Transverse colon (tissue), 4 donors: ENCODE data around the gene TSN. TPM values are rescaled to one million over a fixed set of nuclear protein-coding genes. Genes with fewer than 3 reads are reported as not detected.
A peak's percentile ranks its signal among the peaks of the same experiment; 100 is the strongest.

Experiments used
- DNase-seq: peaks from one replicate; pipeline ENCODE4 v3.0.0-alpha.2; 2019
- H3K27ac ChIP-seq, 4 donors: fragments of 200-600 bp; sonication (generic); 2 replicates each; pipeline ENCODE4 v1.5.1; 2016 to 2018; ENCODE audit warnings: inconsistent platforms in 4 of 4
- H3K27me3 ChIP-seq: fragments of 200-600 bp; sonication (generic); 2 replicates; pipeline ENCODE4 v1.5.1; 2017; ENCODE audit warnings: inconsistent platforms
- H3K36me3 ChIP-seq, 4 donors: fragments of 200-600 bp; sonication (generic); 2 replicates each; pipeline ENCODE4 v1.5.1; 2017 to 2019; ENCODE audit warnings: inconsistent platforms in 4 of 4
- H3K4me1 ChIP-seq, 4 donors: fragments of 200-600 bp; sonication (generic); 2 replicates each; pipeline ENCODE4 v1.5.1; 2017 to 2020; ENCODE audit warnings: inconsistent platforms in 4 of 4
- H3K4me3 ChIP-seq, 4 donors: fragments of 200-600 bp; sonication (generic); 1 replicate in 1 of 4; 2 replicates in 3 of 4; pipeline versions ENCODE4 v1.5.1 to v1.6.1; 2017 to 2019; ENCODE audit warnings: inconsistent platforms in 4 of 4
- H3K9me3 ChIP-seq, 2 donors: fragments of 200-600 bp; sonication (generic); 2 replicates each; pipeline ENCODE4 v1.5.1; 2017 to 2019; ENCODE audit warnings: inconsistent platforms in 2 of 2
- EP300 ChIP-seq: sonication (generic); formaldehyde crosslinking; IDR thresholded peaks from one replicate; pipeline ENCODE4 v1.6.1; 2017; ENCODE audit warnings: antibody characterized with exemption, low read depth
- POLR2A ChIP-seq: fragments of 450-650 bp; IDR thresholded peaks from one replicate; pipeline ENCODE4 v1.6.1; 2016; ENCODE audit warnings: antibody characterized with exemption, mild to moderate bottlenecking, moderate library complexity
- POLR2AphosphoS5 ChIP-seq, 3 donors: sonication (generic); formaldehyde crosslinking; IDR thresholded peaks; one replicate each; pipeline ENCODE4 v1.6.1; 2016; ENCODE audit warnings: antibody characterized with exemption in 3 of 3
- WGBS, 2 donors: methylation state at CpG; one replicate each; pipeline ENCODE4 v1.1.5; 2018; ENCODE audit warnings: low coverage in 1 of 2; 5-methylcytosine and 5-hydroxymethylcytosine counted together
- in situ Hi-C, 4 donors: fragments of 200-750 bp; cut with MboI; loops; one replicate each; pipeline versions ENCODE4 v1.15.0 to v1.15.1; 2017; ENCODE audit warnings: low sequenced_read_pairs in 3 of 4, low pct_ligation_motif_present in 1 of 4, low pct_unique_long_range_greater_than_20kb in 1 of 4
- intact Hi-C: fragments of 100-400 bp; cut with DNase I; formaldehyde crosslinking; loops from one replicate; pipeline ENCODE4 v1.15.1; 2023; ENCODE audit warnings: low total_unique reads
- total RNA-seq, 4 donors: library from RNA; depleted of rRNA; stranded (reverse); fragments of >200 nt; gene quantifications; one replicate each; pipeline ENCODE4 v1.1.0, GENCODE V29; 2016
- TF ChIP-seq, protein P1 (sequence below), 5 experiments: fragments of 200-600 bp in 3 of 5; fragments of 450-650 bp in 2 of 5; sonication (generic) in 3 of 5; IDR thresholded peaks; 1 replicate in 2 of 5; 2 replicates in 3 of 5; pipeline ENCODE4 v1.5.1; 2016 to 2017; ENCODE audit warnings: antibody characterized with exemption in 5 of 5, inconsistent platforms in 3 of 5, mild to moderate bottlenecking in 2 of 5, moderate library complexity in 1 of 5

Gene TSN
- total RNA-seq = 10 to 100 TPM in 3 of 4 donors, 1 to 10 TPM in 1; 8.2 to 33.5 (median 23.7) TPM

- H3K4me3 ChIP-seq = peak within 1 kb of the TSS; percentile 74 to 91 (median 87)
- in situ Hi-C loops = no loop called here
- H3K27me3 ChIP-seq = no peaks in the 10 kb centered on the region
- WGBS, 2 donors = 0 to 2% methylated on average over 11 to 40 of the region's 67 CpGs
- intact Hi-C loops = loop anchor here (10.0 kb wide), 1 partner anchor 221 kb away; the partner anchor contains the start of gene RNU4ATAC
- TF ChIP-seq POLR2AphosphoS5 (IDR thresholded peaks at IDR 0.05) (peak; percentile 82 to 90 (median 89)), EP300 (no peak), POLR2A (peak; percentile 75)
- TF ChIP-seq, protein P1, sequence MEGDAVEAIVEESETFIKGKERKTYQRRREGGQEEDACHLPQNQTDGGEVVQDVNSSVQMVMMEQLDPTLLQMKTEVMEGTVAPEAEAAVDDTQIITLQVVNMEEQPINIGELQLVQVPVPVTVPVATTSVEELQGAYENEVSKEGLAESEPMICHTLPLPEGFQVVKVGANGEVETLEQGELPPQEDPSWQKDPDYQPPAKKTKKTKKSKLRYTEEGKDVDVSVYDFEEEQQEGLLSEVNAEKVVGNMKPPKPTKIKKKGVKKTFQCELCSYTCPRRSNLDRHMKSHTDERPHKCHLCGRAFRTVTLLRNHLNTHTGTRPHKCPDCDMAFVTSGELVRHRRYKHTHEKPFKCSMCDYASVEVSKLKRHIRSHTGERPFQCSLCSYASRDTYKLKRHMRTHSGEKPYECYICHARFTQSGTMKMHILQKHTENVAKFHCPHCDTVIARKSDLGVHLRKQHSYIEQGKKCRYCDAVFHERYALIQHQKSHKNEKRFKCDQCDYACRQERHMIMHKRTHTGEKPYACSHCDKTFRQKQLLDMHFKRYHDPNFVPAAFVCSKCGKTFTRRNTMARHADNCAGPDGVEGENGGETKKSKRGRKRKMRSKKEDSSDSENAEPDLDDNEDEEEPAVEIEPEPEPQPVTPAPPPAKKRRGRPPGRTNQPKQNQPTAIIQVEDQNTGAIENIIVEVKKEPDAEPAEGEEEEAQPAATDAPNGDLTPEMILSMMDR (IDR thresholded peaks at IDR 0.05) = peak in 3 of 5 experiments; percentile 7 to 28 (median 26)
- peak within 1 kb of the TSS; percentile 82 to 87 (median 85) for H3K27ac ChIP-seq
- DNase-seq = peak; percentile 99
- H3K36me3 ChIP-seq = peaks cover 0 to 11% (median 0%) of the 10 kb centered on the region in 4 donors
- H3K4me1 ChIP-seq = peaks cover 16 to 28% (median 21%) of the 10 kb centered on the region in 4 donors
- no peaks in the 10 kb centered on the region for H3K9me3 ChIP-seq
Measured at GRCh38 chr2:121755237-121756111, at the start of gene TSN. TSS of gene TSN (plus strand) at chr2:121755651. CDS start at chr2:121755780, 129 bp downstream.

- in situ Hi-C loops = loop anchor here in 3 of 4 donors (25.0 kb wide), 4 partner anchors 169 to 619 kb away; partner anchors contain the start of gene RNU4ATAC (in 1 of the 3)
Measured at GRCh38 chr2:121705958-121706357, 49.5 kb upstream of the TSN start.

GRCh38 chr2:121707344-121707919 is 48.0 kb upstream of the TSN start:
- Histone ChIP-seq H3K4me3 (peak overlapping the region in 1 of 4 donors; percentile 29), H3K4me1 (peaks cover 0 to 16% (median 1%) of the 10 kb centered on the region in 4 donors), H3K9me3 (no peaks in the 10 kb centered on the region), H3K27ac (peak overlapping the region; percentile 57 to 85 (median 70)), H3K36me3 (no peaks in the 10 kb centered on the region), H3K27me3 (no peaks in the 10 kb centered on the region)
- DNase-seq = no peak
- intact Hi-C loops (no loop called here), in situ Hi-C loops (loop anchor here in 3 of 4 donors (25.0 kb wide), 4 partner anchors 170 to 620 kb away; partner anchors contain the start of gene RNU4ATAC (in 1 of the 3))
- TF ChIP-seq, protein P1 (IDR thresholded peaks at IDR 0.05) = no peak
- no peak for TF ChIP-seq POLR2AphosphoS5 (IDR thresholded peaks at IDR 0.05)
- TF ChIP-seq EP300 = no peak
- no peak for TF ChIP-seq POLR2A
- 28 to 100% methylated on average over 1 to 9 of the region's 9 CpGs for WGBS, 2 donors

More at GRCh38 chr2:121705958-121706357, 49.5 kb upstream of the TSN start:
- DNase-seq = no peak
- Histone ChIP-seq H3K4me1 (peaks cover 0 to 16% (median 1%) of the 10 kb centered on the region in 4 donors), H3K9me3 (no peaks in the 10 kb centered on the region), H3K27ac (no peak overlapping the region), H3K4me3 (no peak overlapping the region), H3K27me3 (no peaks in the 10 kb centered on the region), H3K36me3 (no peaks in the 10 kb centered on the region)
- intact Hi-C loops = no loop called here
- WGBS, 2 donors = 89 to 92% methylated on average over 4 of the region's 4 CpGs
- TF ChIP-seq POLR2A = no peak
- no peak for TF ChIP-seq EP300
- TF ChIP-seq POLR2AphosphoS5 (IDR thresholded peaks at IDR 0.05) = no peak
- TF ChIP-seq, protein P1 (IDR thresholded peaks at IDR 0.05) = no peak
